SU-DHL-6 (cell line): Measurements from ENCODE around the gene SLC25A29.
"Not testable (repeated sequence)": the region's sequence is repeated elsewhere in the genome, so short reads cannot be mapped to it uniquely, and the experiment has no call there.

Experiments
- H2AFZ ChIP-seq: fragments of 200-600 bp; sonication (generic); 2 replicates; pipeline ENCODE4 v1.6.1; 2014; ENCODE audit warnings: low read depth, mild to moderate bottlenecking, moderate library complexity, mixed read lengths, antibody characterized with exemption, low read length; ENCODE audit not compliant: severe bottlenecking
- H3F3A ChIP-seq: fragments of 200-600 bp; shearing (Covaris generic); 2 replicates; pipeline ENCODE4 v1.6.0; 2016; ENCODE audit warnings: antibody characterized with exemption, mild to moderate bottlenecking; ENCODE audit not compliant: insufficient read depth
- H3K27ac ChIP-seq: fragments of 200-600 bp; sonication (generic); 2 replicates; pipeline ENCODE4 v1.5.1; 2016; ENCODE audit warnings: low read depth, mild to moderate bottlenecking, low read length, moderate library complexity, mixed read lengths
- H3K27me3 ChIP-seq: fragments of 200-600 bp; sonication (generic), shearing (Covaris generic); 2 replicates; pipeline ENCODE4 v1.6.0; 2014; ENCODE audit warnings: mild to moderate bottlenecking, low read length
- H3K36me3 ChIP-seq: fragments of 200-600 bp; sonication (generic); 2 replicates; pipeline ENCODE4 v1.6.1; 2014; ENCODE audit warnings: mild to moderate bottlenecking, low read length, mixed read lengths
- H3K4me2 ChIP-seq: fragments of 300-600, 200-600 bp; shearing (Covaris generic), sonication (generic); 2 replicates; pipeline ENCODE4 v1.6.0; 2014; ENCODE audit warnings: low read length, low read depth, mild to moderate bottlenecking; ENCODE audit not compliant: poor library complexity, severe bottlenecking
- H3K4me3 ChIP-seq: fragments of 200-600 bp; sonication (generic); 2 replicates; pipeline ENCODE4 v1.5.1; 2014; ENCODE audit warnings: antibody characterized with exemption, low read length, mild to moderate bottlenecking, mixed read lengths; ENCODE audit not compliant: insufficient read depth, poor library complexity, severe bottlenecking
- H3K79me2 ChIP-seq: fragments of 200-600 bp; sonication (generic); 2 replicates; pipeline ENCODE4 v1.6.1; 2014; ENCODE audit warnings: mild to moderate bottlenecking, low read length, moderate library complexity; ENCODE audit not compliant: insufficient read depth
- H3K9ac ChIP-seq: fragments of 200-600 bp; sonication (generic); 2 replicates; pipeline ENCODE4 v1.7.0; 2014; ENCODE audit warnings: mild to moderate bottlenecking, low read length
- H3K9me2 ChIP-seq: fragments of 200-600 bp; sonication (generic); replicated peaks from 2 replicates; pipeline ENCODE4 v1.6.1; 2014; ENCODE audit warnings: low read length; ENCODE audit not compliant: insufficient read depth
- H3K9me3 ChIP-seq: fragments of 200-600 bp; sonication (generic); 2 replicates; pipeline ENCODE4 v1.6.1; 2014; ENCODE audit warnings: low read length, mixed read lengths; ENCODE audit not compliant: insufficient read depth
- H4K20me1 ChIP-seq: fragments of 200-600 bp; sonication (generic); 2 replicates; pipeline ENCODE4 v1.6.1; 2014; ENCODE audit warnings: low read depth, mild to moderate bottlenecking, antibody characterized with exemption, low read length, moderate library complexity, mixed read lengths
- EZH2phosphoT487 ChIP-seq: fragments of 200-600 bp; sonication (generic), shearing (Covaris generic); conservative IDR thresholded peaks from 2 replicates; pipeline ENCODE4 v1.6.1; 2018; ENCODE audit warnings: mild to moderate bottlenecking, antibody characterized with exemption, low read length, moderate library complexity, mixed read lengths
- TF ChIP-seq, protein P1 (sequence below): fragments of 200-600 bp; sonication (generic); IDR thresholded peaks from one replicate; pipeline ENCODE4 v1.5.1; 2017; ENCODE audit warnings: antibody characterized with exemption, mild to moderate bottlenecking, low read length, moderate library complexity; ENCODE audit not compliant: insufficient read depth, poor library complexity, severe bottlenecking

SLC25A29 gene

DNA sequence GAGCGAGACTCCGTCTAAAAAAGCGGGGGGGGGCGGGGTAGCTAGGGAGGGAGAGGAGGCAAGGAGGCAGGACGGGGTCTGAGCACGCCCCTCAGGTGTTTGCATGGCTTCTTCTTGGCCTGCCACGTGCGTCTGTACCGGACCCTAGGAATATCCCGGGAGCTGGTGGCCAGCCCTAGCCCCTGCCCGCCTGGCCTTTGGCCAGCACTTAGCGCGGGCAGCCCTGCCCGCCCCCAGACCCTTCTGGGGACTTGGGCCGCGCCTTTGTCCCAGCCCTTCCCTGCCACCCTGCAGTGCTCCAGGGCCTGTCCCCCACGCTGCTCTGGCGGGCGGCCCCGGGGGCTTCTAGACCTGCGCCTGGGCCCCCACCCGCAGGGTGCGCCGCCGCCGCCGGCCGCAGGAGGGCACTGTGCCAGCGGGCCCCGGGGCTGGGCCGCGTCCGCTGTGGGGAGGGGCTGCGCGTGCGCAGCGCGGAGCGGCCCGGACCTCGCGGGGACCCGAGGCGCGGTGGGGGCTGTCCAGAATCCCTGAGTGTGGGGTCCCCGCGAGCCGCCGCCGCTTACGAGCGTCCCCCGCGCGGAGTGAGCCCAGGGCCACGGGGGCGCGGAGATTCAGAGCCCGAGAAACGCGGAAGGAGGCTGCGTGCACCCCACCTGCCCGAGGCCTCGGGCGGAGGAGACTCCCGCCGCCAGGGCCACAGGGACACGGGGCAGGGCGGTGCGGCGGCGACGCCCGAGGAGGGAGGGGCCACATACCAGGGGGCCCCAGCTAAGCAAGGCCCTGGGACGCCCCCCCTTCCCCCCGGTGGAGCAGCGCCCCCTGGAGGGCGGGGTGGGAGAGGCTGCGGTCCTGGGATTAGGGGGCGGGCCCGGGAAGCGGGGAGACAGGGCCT, 21.0 kb downstream of the SLC25A29 start:
- Histone ChIP-seq H3K27me3 (no peaks in the 10 kb centered on the region), H3K9ac (peak overlapping the region; percentile 83), H3F3A (peaks cover 27% of the 10 kb centered on the region), H3K36me3 (no peaks in the 10 kb centered on the region), H2AFZ (peak overlapping the region; percentile 86), H3K9me3 (no peaks in the 10 kb centered on the region), H3K79me2 (peaks cover 11% of the 10 kb centered on the region; the same call in 1 of the 2 replicates), H4K20me1 (no peaks in the 10 kb centered on the region), H3K4me3 (peak overlapping the region; percentile 72), H3K27ac (0 out of 2 replicates have a peak overlapping the region, but pooled peaks have one; percentile 42), H3K9me2 (no peaks in the 10 kb centered on the region), H3K4me2 (peak overlapping the region; percentile 74)
- TF ChIP-seq, protein P1, sequence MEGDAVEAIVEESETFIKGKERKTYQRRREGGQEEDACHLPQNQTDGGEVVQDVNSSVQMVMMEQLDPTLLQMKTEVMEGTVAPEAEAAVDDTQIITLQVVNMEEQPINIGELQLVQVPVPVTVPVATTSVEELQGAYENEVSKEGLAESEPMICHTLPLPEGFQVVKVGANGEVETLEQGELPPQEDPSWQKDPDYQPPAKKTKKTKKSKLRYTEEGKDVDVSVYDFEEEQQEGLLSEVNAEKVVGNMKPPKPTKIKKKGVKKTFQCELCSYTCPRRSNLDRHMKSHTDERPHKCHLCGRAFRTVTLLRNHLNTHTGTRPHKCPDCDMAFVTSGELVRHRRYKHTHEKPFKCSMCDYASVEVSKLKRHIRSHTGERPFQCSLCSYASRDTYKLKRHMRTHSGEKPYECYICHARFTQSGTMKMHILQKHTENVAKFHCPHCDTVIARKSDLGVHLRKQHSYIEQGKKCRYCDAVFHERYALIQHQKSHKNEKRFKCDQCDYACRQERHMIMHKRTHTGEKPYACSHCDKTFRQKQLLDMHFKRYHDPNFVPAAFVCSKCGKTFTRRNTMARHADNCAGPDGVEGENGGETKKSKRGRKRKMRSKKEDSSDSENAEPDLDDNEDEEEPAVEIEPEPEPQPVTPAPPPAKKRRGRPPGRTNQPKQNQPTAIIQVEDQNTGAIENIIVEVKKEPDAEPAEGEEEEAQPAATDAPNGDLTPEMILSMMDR, result peak; percentile 69
- no peak for TF ChIP-seq EZH2phosphoT487

DNA sequence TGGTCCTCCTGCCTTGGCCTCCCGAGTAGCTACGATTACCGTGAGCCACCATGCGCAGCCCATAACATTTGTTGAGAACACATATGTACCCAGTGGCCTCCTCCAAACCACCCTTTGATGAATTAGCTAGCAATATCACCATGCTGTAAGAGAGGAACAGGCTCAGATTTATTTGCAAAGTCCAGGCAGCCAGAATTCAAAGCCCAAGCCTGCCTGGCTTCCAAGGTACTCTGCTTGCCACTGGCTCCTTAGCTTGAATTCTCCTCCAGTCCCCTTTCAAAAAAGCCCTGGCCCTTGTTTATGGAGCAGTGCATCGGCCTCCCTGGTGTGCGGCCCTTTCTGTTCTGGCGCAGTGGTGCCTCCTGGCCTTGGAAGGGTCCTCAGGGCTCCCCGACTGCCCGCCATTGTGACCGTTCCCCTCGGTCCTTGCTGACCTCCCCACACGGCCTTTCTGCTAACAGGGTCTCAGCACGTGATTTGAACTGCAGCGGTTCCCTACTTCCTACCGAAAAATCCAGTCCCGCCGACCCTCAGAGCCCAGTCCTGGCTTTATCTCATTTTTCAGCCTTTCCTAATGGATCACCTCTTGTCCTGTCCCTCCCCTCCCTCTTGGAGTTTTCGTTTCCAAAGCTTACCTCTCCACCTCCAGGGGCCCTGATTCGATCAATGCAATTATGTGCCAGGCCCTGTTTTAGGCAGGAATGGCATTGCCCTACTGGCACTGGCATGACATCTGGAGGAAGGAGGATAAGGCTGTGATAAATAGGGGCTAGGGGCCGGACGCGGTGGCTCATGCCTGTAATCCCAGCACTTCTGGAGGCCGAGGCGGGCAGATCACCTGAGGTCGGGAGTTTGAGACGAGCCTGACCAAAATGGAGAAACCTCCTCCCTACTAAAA, 22.0 kb downstream of the SLC25A29 start:
- no peak overlapping the region for H2AFZ ChIP-seq
- H4K20me1 ChIP-seq, result no peaks in the 10 kb centered on the region
- no peaks in the 10 kb centered on the region for H3K36me3 ChIP-seq
- no peaks in the 10 kb centered on the region for H3K27me3 ChIP-seq
- H3K9ac ChIP-seq, result peak overlapping the region; percentile 83; the same call in 1 of the 2 replicates
- H3F3A ChIP-seq, result peaks cover 27% of the 10 kb centered on the region
- no peak overlapping the region for H3K4me3 ChIP-seq
- H3K9me2 ChIP-seq, result no peaks in the 10 kb centered on the region
- H3K79me2 ChIP-seq, result peaks cover 22% of the 10 kb centered on the region; the same call in 1 of the 2 replicates
- TF ChIP-seq, protein P1, result no peak
- no peak for TF ChIP-seq EZH2phosphoT487
- H3K27ac ChIP-seq, result no peak overlapping the region
- no peaks in the 10 kb centered on the region for H3K9me3 ChIP-seq
- peak overlapping the region; percentile 74 for H3K4me2 ChIP-seq

DNA sequence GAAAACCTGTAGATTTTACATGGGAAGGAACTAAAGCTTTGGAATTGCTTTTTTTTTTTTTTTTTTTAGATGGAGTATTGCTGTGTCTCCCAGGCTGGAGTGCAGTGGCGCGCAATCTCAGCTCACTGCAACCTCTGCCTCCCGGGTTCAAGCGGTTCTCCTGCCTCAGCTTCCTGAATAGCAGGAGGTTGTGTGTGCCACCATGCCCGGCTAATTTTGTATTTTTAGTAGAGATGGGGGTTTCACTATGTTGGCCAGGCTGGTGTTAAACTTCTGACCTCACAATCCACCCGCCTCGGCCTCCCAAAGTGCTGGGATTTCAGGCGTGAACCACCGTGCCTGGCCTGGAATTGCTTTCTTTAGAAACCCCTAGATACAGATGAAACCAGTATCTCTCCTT, 22.8 kb downstream of the SLC25A29 start:
- H3K9ac ChIP-seq, H3K9me2 ChIP-seq, H3K27ac ChIP-seq, H2AFZ ChIP-seq, H4K20me1 ChIP-seq, H3K9me3 ChIP-seq, H3K27me3 ChIP-seq, H3K4me2 ChIP-seq, H3K36me3 ChIP-seq, H3K4me3 ChIP-seq: not testable (repeated sequence)
- Histone ChIP-seq H3F3A (peaks cover 27% of the 10 kb centered on the region), H3K79me2 (peaks cover 30% of the 10 kb centered on the region; the same call in 1 of the 2 replicates)
